ENCODE measurements around the gene SNX20. TPM values are rescaled to one million over a fixed set of nuclear protein-coding genes. Genes with fewer than 3 reads are reported as not detected.

The SNX20 gene
- total and polyA plus RNA-seq, 2 of the 4 experiments (the other 2 are of a cell fraction): not detected

DNA sequence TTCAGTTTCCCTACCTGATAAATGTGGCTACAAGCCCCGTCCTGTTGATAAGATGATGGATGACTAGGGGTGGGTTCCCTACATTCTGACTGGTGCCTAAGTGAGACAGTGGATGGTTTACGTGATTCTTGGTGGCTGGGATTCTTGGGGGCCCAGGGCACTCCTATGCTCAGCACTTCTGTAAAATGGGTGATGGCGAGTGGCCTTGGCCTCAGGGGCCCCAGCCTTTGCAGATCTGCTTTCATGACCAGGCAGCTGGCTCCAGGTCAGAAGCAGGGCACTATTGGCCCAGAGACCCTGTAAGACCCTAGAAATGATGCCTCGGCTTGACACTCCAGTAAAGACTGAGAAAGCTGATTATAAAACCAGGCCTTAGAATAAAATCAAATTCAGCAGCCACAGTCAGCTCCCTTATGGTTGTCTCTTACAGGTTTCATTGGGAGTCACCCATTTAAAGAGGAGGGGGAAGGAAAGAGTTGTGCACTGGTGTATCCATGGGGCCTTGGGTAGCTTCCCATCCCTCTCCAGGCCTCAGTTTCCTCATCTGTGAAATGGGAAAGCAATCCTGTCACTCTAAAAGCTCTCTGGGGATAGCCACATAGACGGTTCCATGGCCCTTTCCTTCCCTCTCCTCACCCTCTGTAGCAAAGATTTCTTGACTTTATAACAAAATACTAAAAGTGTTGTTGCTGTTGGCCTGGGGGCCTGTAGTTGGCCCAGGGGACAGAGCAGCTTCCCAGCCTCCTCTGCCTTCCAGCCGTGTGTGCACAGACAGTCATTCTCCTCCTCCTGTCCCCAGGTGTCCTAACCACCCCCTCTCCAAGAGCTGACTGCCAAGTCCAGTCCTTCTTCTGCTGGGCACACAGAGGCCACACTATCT is 1.2 kb downstream of the SNX20 start (continued):
- no peak for TF ChIP-seq RFX5 (IDR thresholded peaks at IDR 0.05; ENCODE audit: low read depth, low read length)

DNA sequence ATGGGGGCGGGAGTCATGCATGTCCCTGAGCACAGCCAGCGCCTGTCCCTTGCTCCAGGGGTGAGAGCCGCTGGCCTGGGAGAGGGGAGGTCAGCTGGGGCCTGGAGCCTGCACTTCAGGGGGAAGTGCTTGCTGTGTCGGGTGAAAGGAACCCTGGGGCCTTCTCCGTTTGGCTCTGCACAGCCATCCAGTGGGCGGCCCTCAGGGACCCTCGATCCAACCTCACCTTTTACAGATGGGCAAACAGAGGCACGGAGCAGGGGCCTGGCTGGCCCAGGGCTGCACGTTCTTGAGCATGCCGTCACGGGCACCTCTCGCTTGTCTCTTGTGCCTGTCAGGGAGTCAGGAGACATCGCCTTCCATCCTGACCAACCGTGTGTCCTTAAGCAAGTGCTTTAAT is 1.8 kb downstream of the SNX20 start:
- Histone ChIP-seq H2AFZ (replicated peaks; ENCODE audit: low read length, poor library complexity) (no peak overlapping the region), H3K36me3 (ENCODE audit: control insufficient read depth, insufficient read depth, low read length) (no peaks in the 10 kb centered on the region), H3K4ac (ENCODE audit: low read depth, low read length) (no peak overlapping the region), H3K9me3 (ENCODE audit: control insufficient read depth, insufficient read depth, low read length) (no peaks in the 10 kb centered on the region), H4K91ac (ENCODE audit: insufficient read depth, low read depth, low read length) (no peak overlapping the region), H3K9ac (ENCODE audit: low read depth, low read length) (no peak overlapping the region), H3K79me1 (ENCODE audit: low read depth in 1 of 2, low read length in 2 of 2) (no peaks in the 10 kb centered on the region), H2BK20ac (ENCODE audit: low read depth, low read length) (no peak overlapping the region), H3K4me2 (ENCODE audit: low read depth, low read length) (no peak overlapping the region), H3K56ac (ENCODE audit: extremely low read depth, insufficient read depth, low read length) (no peak overlapping the region), H3K27ac (ENCODE audit: insufficient read depth, low read length) (no peak overlapping the region), H3K18ac (ENCODE audit: low read depth, low read length) (no peak overlapping the region), H3K4me3 (ENCODE audit: insufficient read depth, low read depth, low read length) (no peak overlapping the region), H3K14ac (replicated peaks; ENCODE audit: low read depth, low read length) (no peak overlapping the region), H4K5ac (ENCODE audit: low read depth, low read length) (no peak overlapping the region), H3K23ac (ENCODE audit: low read depth, low read length) (no peak overlapping the region), H2BK120ac (ENCODE audit: low read depth, low read length) (no peak overlapping the region), H3K4me1 (ENCODE audit: control insufficient read depth, insufficient read depth, low read length) (no peaks in the 10 kb centered on the region), H4K20me1 (ENCODE audit: insufficient read depth, low read length) (no peaks in the 10 kb centered on the region), H3K27me3 (ENCODE audit: control insufficient read depth, insufficient read depth, low read length) (peaks cover 7% of the 10 kb centered on the region), H2AK5ac (ENCODE audit: low read depth, low read length) (no peak overlapping the region), H2BK15ac (ENCODE audit: low read depth, low read length) (no peak overlapping the region), H3K9me1 (ENCODE audit: insufficient read depth, low read length) (no peaks in the 10 kb centered on the region), H2AK9ac (replicated peaks; ENCODE audit: low read depth, low read length, poor library complexity) (no peak overlapping the region), H4K8ac (ENCODE audit: low read depth in 2 of 2, low read length in 2 of 2) (no peak overlapping the region), H2BK5ac (ENCODE audit: low read depth, low read length, poor library complexity, severe bottlenecking) (no peak overlapping the region)
- dilution Hi-C loops (cut with HindIII; ENCODE audit: low sequenced_read_pairs, unreplicated experiment) (no loop called here), in situ Hi-C loops (cut with MboI; ENCODE audit: low sequenced_read_pairs) (no loop called here), intact Hi-C loops (cut with micrococcal nuclease) (no loop called here)
- WGBS, 2 experiments (ENCODE audit: extremely low coverage in 2 of 2, insufficient read length in 1 of 2): 60% methylated on average over 1 of the region's 14 CpGs; no CpG with 5 or more reads in 1 of the 2 experiments
- POLR2A ChIA-PET (ENCODE audit: unreplicated experiment): no interaction called here
- ATAC-seq (ENCODE audit: low read depth): no peak
- no peak for DNase-seq
- CTCF ChIA-PET: no interaction called here
- no TSS peak for BruUV-seq (replicated peaks)
- no peak for TF ChIP-seq BHLHE40 (IDR thresholded peaks at IDR 0.05; ENCODE audit: low read depth, low read length)
- TF ChIP-seq, protein P1, sequence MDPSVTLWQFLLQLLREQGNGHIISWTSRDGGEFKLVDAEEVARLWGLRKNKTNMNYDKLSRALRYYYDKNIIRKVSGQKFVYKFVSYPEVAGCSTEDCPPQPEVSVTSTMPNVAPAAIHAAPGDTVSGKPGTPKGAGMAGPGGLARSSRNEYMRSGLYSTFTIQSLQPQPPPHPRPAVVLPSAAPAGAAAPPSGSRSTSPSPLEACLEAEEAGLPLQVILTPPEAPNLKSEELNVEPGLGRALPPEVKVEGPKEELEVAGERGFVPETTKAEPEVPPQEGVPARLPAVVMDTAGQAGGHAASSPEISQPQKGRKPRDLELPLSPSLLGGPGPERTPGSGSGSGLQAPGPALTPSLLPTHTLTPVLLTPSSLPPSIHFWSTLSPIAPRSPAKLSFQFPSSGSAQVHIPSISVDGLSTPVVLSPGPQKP (IDR thresholded peaks at IDR 0.05; ENCODE audit: borderline replicate concordance, low read depth, low read length): no peak
- no peak for TF ChIP-seq NFE2L2 (IDR thresholded peaks at IDR 0.05; ENCODE audit: low read depth, low read length)
- TF ChIP-seq RAD21 (IDR thresholded peaks at IDR 0.05; ENCODE audit: low read length): no peak
- TF ChIP-seq CHD1 (IDR thresholded peaks at IDR 0.05; ENCODE audit: low read depth, low read length): no peak
- TF ChIP-seq RFX5 (IDR thresholded peaks at IDR 0.05; ENCODE audit: low read depth, low read length): no peak
- TF ChIP-seq CEBPB (IDR thresholded peaks at IDR 0.05; ENCODE audit: low read depth, low read length): no peak
- TF ChIP-seq SMC3 (IDR thresholded peaks at IDR 0.05; ENCODE audit: low read depth, low read length): no peak
- no peak for TF ChIP-seq POLR2A (IDR thresholded peaks at IDR 0.05; ENCODE audit: low read depth, low read length)
- TF ChIP-seq, protein P2, sequence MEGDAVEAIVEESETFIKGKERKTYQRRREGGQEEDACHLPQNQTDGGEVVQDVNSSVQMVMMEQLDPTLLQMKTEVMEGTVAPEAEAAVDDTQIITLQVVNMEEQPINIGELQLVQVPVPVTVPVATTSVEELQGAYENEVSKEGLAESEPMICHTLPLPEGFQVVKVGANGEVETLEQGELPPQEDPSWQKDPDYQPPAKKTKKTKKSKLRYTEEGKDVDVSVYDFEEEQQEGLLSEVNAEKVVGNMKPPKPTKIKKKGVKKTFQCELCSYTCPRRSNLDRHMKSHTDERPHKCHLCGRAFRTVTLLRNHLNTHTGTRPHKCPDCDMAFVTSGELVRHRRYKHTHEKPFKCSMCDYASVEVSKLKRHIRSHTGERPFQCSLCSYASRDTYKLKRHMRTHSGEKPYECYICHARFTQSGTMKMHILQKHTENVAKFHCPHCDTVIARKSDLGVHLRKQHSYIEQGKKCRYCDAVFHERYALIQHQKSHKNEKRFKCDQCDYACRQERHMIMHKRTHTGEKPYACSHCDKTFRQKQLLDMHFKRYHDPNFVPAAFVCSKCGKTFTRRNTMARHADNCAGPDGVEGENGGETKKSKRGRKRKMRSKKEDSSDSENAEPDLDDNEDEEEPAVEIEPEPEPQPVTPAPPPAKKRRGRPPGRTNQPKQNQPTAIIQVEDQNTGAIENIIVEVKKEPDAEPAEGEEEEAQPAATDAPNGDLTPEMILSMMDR (conservative IDR thresholded peaks at IDR 0.05; ENCODE audit: low read depth, low read length): no peak
- TF ChIP-seq, protein P3, sequence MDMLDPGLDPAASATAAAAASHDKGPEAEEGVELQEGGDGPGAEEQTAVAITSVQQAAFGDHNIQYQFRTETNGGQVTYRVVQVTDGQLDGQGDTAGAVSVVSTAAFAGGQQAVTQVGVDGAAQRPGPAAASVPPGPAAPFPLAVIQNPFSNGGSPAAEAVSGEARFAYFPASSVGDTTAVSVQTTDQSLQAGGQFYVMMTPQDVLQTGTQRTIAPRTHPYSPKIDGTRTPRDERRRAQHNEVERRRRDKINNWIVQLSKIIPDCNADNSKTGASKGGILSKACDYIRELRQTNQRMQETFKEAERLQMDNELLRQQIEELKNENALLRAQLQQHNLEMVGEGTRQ (IDR thresholded peaks at IDR 0.05; ENCODE audit: low read depth, low read length): no peak
- TF ChIP-seq MAZ (IDR thresholded peaks at IDR 0.05; ENCODE audit: borderline replicate concordance, low read depth, low read length): no peak
- no peak for TF ChIP-seq MAFK (IDR thresholded peaks at IDR 0.05; ENCODE audit: low read depth, low read length)

All from IMR-90 (cell line).